ENCODE data around the gene LRRC27. TPM values are rescaled to one million over a fixed set of nuclear protein-coding genes. Genes with fewer than 3 reads are reported as not detected.

The LRRC27 gene
- total RNA-seq, 1 donor from 2014 or later: 12.4 TPM

- DNase-seq (ENCODE audit: low spot score): no peak
Observed at GRCh38 chr10:132402781-132403241, 70.8 kb downstream of the LRRC27 start.

- no peak for DNase-seq (ENCODE audit: low spot score)
Observed at GRCh38 chr10:132403511-132404168, 71.6 kb downstream of the LRRC27 start.

- no peak for DNase-seq (ENCODE audit: low spot score)
Observed at GRCh38 chr10:132404169-132404880, 72.3 kb downstream of the LRRC27 start.

- no peak for DNase-seq (ENCODE audit: low spot score)
Observed at GRCh38 chr10:132404911-132405462, 73.0 kb downstream of the LRRC27 start.

GRCh38 chr10:132405463-132405991 is 73.5 kb downstream of the LRRC27 start:
- DNase-seq (ENCODE audit: low spot score): no peak

- no peak for DNase-seq (ENCODE audit: low spot score)
Observed at GRCh38 chr10:132406181-132406580, 74.2 kb downstream of the LRRC27 start.

GRCh38 chr10:132406750-132407149 is 74.8 kb downstream of the LRRC27 start:
- no peak for DNase-seq (ENCODE audit: low spot score)

- peak; percentile 76 for DNase-seq (ENCODE audit: low spot score)
Observed at GRCh38 chr10:132407243-132407746, 75.3 kb downstream of the LRRC27 start.

GRCh38 chr10:132407846-132408278 is 75.9 kb downstream of the LRRC27 start:
- DNase-seq (ENCODE audit: low spot score): peak; percentile 91

GRCh38 chr10:132408367-132408781 is 76.4 kb downstream of the LRRC27 start:
- no peak for DNase-seq (ENCODE audit: low spot score)

GRCh38 chr10:132408823-132409666 is 77.1 kb downstream of the LRRC27 start:
- no peak for DNase-seq (ENCODE audit: low spot score)

- no peak for DNase-seq (ENCODE audit: low spot score)
Observed at GRCh38 chr10:132409667-132410028, 77.7 kb downstream of the LRRC27 start.

GRCh38 chr10:132410056-132410778 is 78.2 kb downstream of the LRRC27 start:
- DNase-seq (ENCODE audit: low spot score): no peak

GRCh38 chr10:132410779-132411532 is 79.0 kb downstream of the LRRC27 start:
- DNase-seq (ENCODE audit: low spot score): no peak

GRCh38 chr10:132411561-132412253 is 79.7 kb downstream of the LRRC27 start:
- DNase-seq (ENCODE audit: low spot score): no peak

- no peak for DNase-seq (ENCODE audit: low spot score)
Observed at GRCh38 chr10:132412316-132413192, 80.6 kb downstream of the LRRC27 start.

- DNase-seq (ENCODE audit: low spot score): no peak
Observed at GRCh38 chr10:132413226-132414205, 81.5 kb downstream of the LRRC27 start.

Data from mucosa of gallbladder (tissue), 1 donor.